ENCODE measurements around the gene JAK3.
"Not testable (repeated sequence)": the region's sequence is repeated elsewhere in the genome, so short reads cannot be mapped to it uniquely, and the experiment has no call there.

DNA sequence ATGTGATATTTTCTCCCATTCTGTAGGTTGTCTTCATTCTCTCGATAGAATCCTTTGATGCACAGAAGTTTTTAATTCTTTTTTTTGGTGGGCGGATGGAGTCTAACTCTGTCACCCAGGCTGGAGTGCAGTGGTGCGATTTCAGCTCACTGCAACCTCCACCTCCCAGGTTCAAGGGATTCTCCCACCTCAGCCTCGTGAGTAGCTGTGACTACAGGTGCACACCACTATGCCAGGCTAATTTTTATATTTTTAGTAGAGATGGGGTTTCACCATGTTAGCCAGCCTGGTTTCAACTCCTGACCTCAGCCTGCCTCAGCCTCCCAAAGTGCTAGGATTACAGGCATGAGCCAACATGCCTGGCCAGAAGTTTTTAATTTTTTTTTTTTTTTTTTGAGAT, 39.4 kb upstream of the JAK3 start:
- TF ChIP-seq POLR2AphosphoS5, EP300, POLR2A (IDR thresholded peaks at IDR 0.05): not testable (repeated sequence)
- TF ChIP-seq, protein P1, sequence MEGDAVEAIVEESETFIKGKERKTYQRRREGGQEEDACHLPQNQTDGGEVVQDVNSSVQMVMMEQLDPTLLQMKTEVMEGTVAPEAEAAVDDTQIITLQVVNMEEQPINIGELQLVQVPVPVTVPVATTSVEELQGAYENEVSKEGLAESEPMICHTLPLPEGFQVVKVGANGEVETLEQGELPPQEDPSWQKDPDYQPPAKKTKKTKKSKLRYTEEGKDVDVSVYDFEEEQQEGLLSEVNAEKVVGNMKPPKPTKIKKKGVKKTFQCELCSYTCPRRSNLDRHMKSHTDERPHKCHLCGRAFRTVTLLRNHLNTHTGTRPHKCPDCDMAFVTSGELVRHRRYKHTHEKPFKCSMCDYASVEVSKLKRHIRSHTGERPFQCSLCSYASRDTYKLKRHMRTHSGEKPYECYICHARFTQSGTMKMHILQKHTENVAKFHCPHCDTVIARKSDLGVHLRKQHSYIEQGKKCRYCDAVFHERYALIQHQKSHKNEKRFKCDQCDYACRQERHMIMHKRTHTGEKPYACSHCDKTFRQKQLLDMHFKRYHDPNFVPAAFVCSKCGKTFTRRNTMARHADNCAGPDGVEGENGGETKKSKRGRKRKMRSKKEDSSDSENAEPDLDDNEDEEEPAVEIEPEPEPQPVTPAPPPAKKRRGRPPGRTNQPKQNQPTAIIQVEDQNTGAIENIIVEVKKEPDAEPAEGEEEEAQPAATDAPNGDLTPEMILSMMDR (IDR thresholded peaks at IDR 0.05) = not testable (repeated sequence)
